Measurements from ENCODE around the gene L1TD1.
"Not testable (repeated sequence)": the region's sequence is repeated elsewhere in the genome, so short reads cannot be mapped to it uniquely, and the experiment has no call there.

- not testable (repeated sequence) for TF ChIP-seq CTCF, POLR2A, POLR2AphosphoS5 (IDR thresholded peaks at IDR 0.05)
Observed at GRCh38 chr1:62239652-62240403, 45.2 kb downstream of the L1TD1 start.
